PC-3 (cell line): Measurements from ENCODE around the gene WIZ. TPM values are rescaled to one million over a fixed set of nuclear protein-coding genes. Genes with fewer than 3 reads are reported as not detected.

Source experiments
- ATAC-seq: fragments of 200-7000 bp; cut with Tn5 transposase; 2 replicates; pipeline ENCODE4 v1.9.1; 2020; ENCODE audit warnings: mild to moderate bottlenecking, moderate library complexity
- BruUV-seq: library from RNA; stranded (reverse); fragments of 400-500 nt; replicated peaks from 2 replicates; lab custom pipeline; 2021; lab: Mats Ljungman, UMichigan
- CTCF ChIA-PET: fragments of 300-600 bp; sonication (Branson Sonifier 250); formaldehyde crosslinking; loops from one replicate; lab custom pipeline; 2022; ENCODE audit warnings: antibody characterized with exemption; lab: Charles Lee
- POLR2A ChIA-PET: fragments of 300-600 bp; sonication (Branson Sonifier 250); formaldehyde crosslinking; loops from one replicate; lab custom pipeline; 2022; ENCODE audit warnings: antibody characterized with exemption; ENCODE audit not compliant: unreplicated experiment; lab: Charles Lee
- DNase-seq: peaks from one replicate; pipeline ENCODE4 v3.0.0-alpha.2; 2015
- H2AFZ ChIP-seq: fragments of 300-600 bp; sonication (generic); 2 replicates; pipeline ENCODE4 v1.6.0; 2016; ENCODE audit warnings: antibody characterized with exemption, low read length
- H3F3A ChIP-seq: fragments of 300-600 bp; sonication (generic); one replicate; pipeline ENCODE4 v1.6.0; 2017; ENCODE audit warnings: antibody characterized with exemption, low read length, control low read depth, mild to moderate bottlenecking; ENCODE audit not compliant: unreplicated experiment
- H3K27ac ChIP-seq: fragments of 300-600 bp; sonication (generic); 2 replicates; pipeline ENCODE4 v1.5.1; 2016; ENCODE audit warnings: mild to moderate bottlenecking, low read length
- H3K27me3 ChIP-seq: fragments of 300-600 bp; sonication (generic); 2 replicates; pipeline ENCODE4 v1.6.1; 2016; ENCODE audit warnings: low read length, mixed read lengths
- H3K36me3 ChIP-seq: fragments of 300-600 bp; sonication (generic); 2 replicates; pipeline ENCODE4 v1.6.1; 2016; ENCODE audit warnings: low read depth, mixed run types, low read length, mixed read lengths
- H3K4me1 ChIP-seq: fragments of 300-600 bp; sonication (generic); 2 replicates; pipeline ENCODE4 v1.5.1; 2016; ENCODE audit warnings: low read length; ENCODE audit not compliant: insufficient read depth
- H3K4me2 ChIP-seq: fragments of 300-600 bp; sonication (generic); 2 replicates; pipeline ENCODE4 v1.6.0; 2016; ENCODE audit warnings: low read length
- H3K4me3 ChIP-seq: fragments of 300-600 bp; sonication (generic); 2 replicates; pipeline ENCODE4 v1.5.1; 2016; ENCODE audit warnings: mild to moderate bottlenecking, low read length, mixed read lengths
- H3K79me2 ChIP-seq: fragments of 300-600 bp; sonication (generic); 2 replicates; pipeline ENCODE4 v1.6.1; 2017; ENCODE audit warnings: low read length, mixed read lengths
- H3K9ac ChIP-seq: fragments of 300-600 bp; sonication (generic); 2 replicates; pipeline ENCODE4 v1.6.0; 2016; ENCODE audit warnings: mild to moderate bottlenecking, low read length
- H3K9me2 ChIP-seq: fragments of 300-600 bp; sonication (generic); replicated peaks from 2 replicates; pipeline ENCODE4 v1.6.1; 2016; ENCODE audit warnings: mixed run types, low read length, mixed read lengths
- H3K9me3 ChIP-seq: fragments of 300-600 bp; sonication (generic); 2 replicates; pipeline ENCODE4 v1.6.1; 2016; ENCODE audit warnings: low read length, mixed read lengths
- H4K20me1 ChIP-seq: fragments of 300-600 bp; sonication (generic); 2 replicates; pipeline ENCODE4 v1.6.1; 2016; ENCODE audit warnings: low read length, mixed read lengths
- EZH2 ChIP-seq: fragments of 300-600 bp; sonication (generic); IDR thresholded peaks from one replicate; pipeline ENCODE4 v1.6.1; 2017; ENCODE audit warnings: antibody characterized with exemption, mild to moderate bottlenecking, low read length; ENCODE audit not compliant: unreplicated experiment
- EZH2phosphoT487 ChIP-seq: fragments of 300-600 bp; sonication (generic); IDR thresholded peaks from 2 replicates; pipeline ENCODE4 v1.6.1; 2018; ENCODE audit warnings: mild to moderate bottlenecking, antibody characterized with exemption, low read length, borderline replicate concordance
- intact Hi-C: fragments of 100-400 bp; cut with micrococcal nuclease; formaldehyde crosslinking; loops from 2 replicates; pipeline ENCODE4 v1.9.0; 2023
- microRNA-seq: library from miRNA; unstranded; fragments of <30 nt; microRNA quantifications from one replicate; pipeline ENCODE4 v1.1.0, GENCODE V29; 2020; ENCODE audit not compliant: unreplicated experiment
- total RNA-seq: library from RNA; depleted of rRNA; stranded (reverse); fragments of >200 nt; gene quantifications from 2 replicates; pipeline ENCODE4 v1.2.3, GENCODE V29; 2014; rRNA removed
- TF ChIP-seq, protein P1 (sequence below): fragments of 300-600 bp; sonication (generic); conservative IDR thresholded peaks from 2 replicates; pipeline ENCODE4 v1.5.1; 2017; ENCODE audit warnings: antibody characterized with exemption, low read depth, mild to moderate bottlenecking, low read length

Gene WIZ
- total RNA-seq, 1 experiment from 2014 or later: 35.1 TPM

DNA sequence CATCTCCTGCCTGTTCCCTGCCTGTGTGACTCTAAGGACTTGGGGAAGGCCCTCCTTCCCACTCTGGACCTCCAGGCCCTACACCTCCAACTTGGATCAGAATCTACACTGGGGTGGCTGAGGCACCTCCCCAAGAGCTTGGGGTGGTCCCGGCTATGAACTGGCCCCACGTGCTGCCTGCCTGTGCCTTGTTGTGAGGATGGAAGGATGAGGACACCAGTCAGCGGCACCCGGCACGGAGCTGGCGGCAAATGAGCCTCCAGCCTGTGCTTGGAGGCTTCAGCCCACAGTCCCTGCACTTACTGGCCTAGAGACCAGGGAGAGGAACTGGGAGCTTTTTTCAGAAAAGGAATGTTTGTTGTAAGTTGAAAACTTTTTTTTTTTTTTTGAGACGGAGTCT is 78.6 kb downstream of the WIZ start:
- Histone ChIP-seq H3K4me2 (no peak overlapping the region), H3K36me3 (peaks cover 51% of the 10 kb centered on the region), H3F3A (no peaks in the 10 kb centered on the region), H3K4me3 (no peak overlapping the region), H4K20me1 (peaks cover 14% of the 10 kb centered on the region; the same call in 1 of the 2 replicates), H3K27me3 (no peaks in the 10 kb centered on the region), H3K9me2 (no peaks in the 10 kb centered on the region), H3K9ac (no peak overlapping the region), H3K4me1 (no peaks in the 10 kb centered on the region), H3K9me3 (no peaks in the 10 kb centered on the region), H3K79me2 (peaks cover 45% of the 10 kb centered on the region), H2AFZ (no peak overlapping the region), H3K27ac (no peak overlapping the region)
- intact Hi-C loops: no loop called here
- TF ChIP-seq EZH2phosphoT487 (no peak), EZH2 (no peak)
- TF ChIP-seq, protein P1, sequence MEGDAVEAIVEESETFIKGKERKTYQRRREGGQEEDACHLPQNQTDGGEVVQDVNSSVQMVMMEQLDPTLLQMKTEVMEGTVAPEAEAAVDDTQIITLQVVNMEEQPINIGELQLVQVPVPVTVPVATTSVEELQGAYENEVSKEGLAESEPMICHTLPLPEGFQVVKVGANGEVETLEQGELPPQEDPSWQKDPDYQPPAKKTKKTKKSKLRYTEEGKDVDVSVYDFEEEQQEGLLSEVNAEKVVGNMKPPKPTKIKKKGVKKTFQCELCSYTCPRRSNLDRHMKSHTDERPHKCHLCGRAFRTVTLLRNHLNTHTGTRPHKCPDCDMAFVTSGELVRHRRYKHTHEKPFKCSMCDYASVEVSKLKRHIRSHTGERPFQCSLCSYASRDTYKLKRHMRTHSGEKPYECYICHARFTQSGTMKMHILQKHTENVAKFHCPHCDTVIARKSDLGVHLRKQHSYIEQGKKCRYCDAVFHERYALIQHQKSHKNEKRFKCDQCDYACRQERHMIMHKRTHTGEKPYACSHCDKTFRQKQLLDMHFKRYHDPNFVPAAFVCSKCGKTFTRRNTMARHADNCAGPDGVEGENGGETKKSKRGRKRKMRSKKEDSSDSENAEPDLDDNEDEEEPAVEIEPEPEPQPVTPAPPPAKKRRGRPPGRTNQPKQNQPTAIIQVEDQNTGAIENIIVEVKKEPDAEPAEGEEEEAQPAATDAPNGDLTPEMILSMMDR: no peak
- ChIA-PET POLR2A (no interaction called here), CTCF (no interaction called here)
- BruUV-seq: no TSS peak
- DNase-seq (no peak), ATAC-seq (no peak)

Small RNA genes within 50 kb of the gene (microRNA-seq; reads per million reads assigned to microRNA genes)
- gene MIR1470: not detected

Other genes with a start within 250 kb of the WIZ start
- 21.5 and 28.1 TPM in 2 replicates for gene NOTCH3, start 249.0 kb downstream of the WIZ start, total RNA-seq
- not detected in 2 replicates for gene EPHX3, start 217.5 kb downstream of the WIZ start, total RNA-seq
- 20.9 and 46.4 TPM in 2 replicates for gene BRD4, start 117.4 kb downstream of the WIZ start, total RNA-seq
- 36.3 and 48.0 TPM in 2 replicates for gene AKAP8, start 70.2 kb downstream of the WIZ start, total RNA-seq
- 97.9 and 137 TPM in 2 replicates for gene AKAP8L, start 31.0 kb downstream of the WIZ start, total RNA-seq
- not detected in 2 replicates for gene RASAL3, start 14.6 kb upstream of the WIZ start, total RNA-seq
- not detected in 2 replicates for gene PGLYRP2, start 29.5 kb upstream of the WIZ start, total RNA-seq
- gene CYP4F22, start 58.6 kb upstream of the WIZ start, total RNA-seq: 0.07 TPM in 1 of 2 replicates, not detected in the other
- gene CYP4F8, start 165.3 kb upstream of the WIZ start, total RNA-seq: not detected in 2 replicates
- not detected in 2 replicates for gene CYP4F3, start 190.9 kb upstream of the WIZ start, total RNA-seq
- gene CYP4F12, start 223.1 kb upstream of the WIZ start, total RNA-seq: not detected in 2 replicates